ENCODE results near the gene TMEM236.

DNA sequence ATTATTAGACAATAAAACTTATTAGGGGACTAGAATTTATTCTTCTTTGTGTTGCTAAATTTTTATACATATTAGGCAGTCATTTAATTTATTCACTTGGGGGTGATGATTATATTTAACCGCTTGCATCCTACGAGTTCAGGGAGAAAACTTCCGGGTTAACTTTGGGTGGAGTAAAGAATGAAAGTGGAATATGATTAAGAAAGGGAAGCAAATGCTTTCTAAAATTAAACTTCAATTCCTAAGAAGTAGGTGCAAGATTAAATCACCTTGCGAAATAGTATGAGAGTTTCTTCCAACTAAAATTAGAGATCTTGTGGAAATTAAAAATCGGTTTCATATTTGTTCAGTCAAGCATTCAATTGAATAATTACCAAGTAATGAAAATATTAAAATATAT lies 90.6 kb downstream of the TMEM236 start:
- TF ChIP-seq ZNF302 (CRISPR knock-in tag; IDR thresholded peaks at IDR 0.05) (no peak), POLR2A (IDR thresholded peaks at IDR 0.05; ENCODE audit: low read length) (no peak), EHF (CRISPR knock-in tag; IDR thresholded peaks at IDR 0.05) (no peak), NR3C1 (IDR thresholded peaks at IDR 0.05) (no peak), EHMT2 (IDR thresholded peaks at IDR 0.05; ENCODE audit: low read depth) (no peak), NFE2L2 (conservative IDR thresholded peaks at IDR 0.05; ENCODE audit: low read length) (no peak), RCOR1 (IDR thresholded peaks at IDR 0.05; ENCODE audit: low read depth, low read length) (no peak), CHD2 (IDR thresholded peaks at IDR 0.05; ENCODE audit: low read length, partially characterized antibody) (no peak), ESRRA (IDR thresholded peaks at IDR 0.05; ENCODE audit: borderline replicate concordance, low read length) (no peak), RAD21 (conservative IDR thresholded peaks at IDR 0.05 in 1 of 2, IDR thresholded peaks at IDR 0.05 in 1 of 2) (no peak), JUN (IDR thresholded peaks at IDR 0.05) (no peak)
- TF ChIP-seq, protein P1, sequence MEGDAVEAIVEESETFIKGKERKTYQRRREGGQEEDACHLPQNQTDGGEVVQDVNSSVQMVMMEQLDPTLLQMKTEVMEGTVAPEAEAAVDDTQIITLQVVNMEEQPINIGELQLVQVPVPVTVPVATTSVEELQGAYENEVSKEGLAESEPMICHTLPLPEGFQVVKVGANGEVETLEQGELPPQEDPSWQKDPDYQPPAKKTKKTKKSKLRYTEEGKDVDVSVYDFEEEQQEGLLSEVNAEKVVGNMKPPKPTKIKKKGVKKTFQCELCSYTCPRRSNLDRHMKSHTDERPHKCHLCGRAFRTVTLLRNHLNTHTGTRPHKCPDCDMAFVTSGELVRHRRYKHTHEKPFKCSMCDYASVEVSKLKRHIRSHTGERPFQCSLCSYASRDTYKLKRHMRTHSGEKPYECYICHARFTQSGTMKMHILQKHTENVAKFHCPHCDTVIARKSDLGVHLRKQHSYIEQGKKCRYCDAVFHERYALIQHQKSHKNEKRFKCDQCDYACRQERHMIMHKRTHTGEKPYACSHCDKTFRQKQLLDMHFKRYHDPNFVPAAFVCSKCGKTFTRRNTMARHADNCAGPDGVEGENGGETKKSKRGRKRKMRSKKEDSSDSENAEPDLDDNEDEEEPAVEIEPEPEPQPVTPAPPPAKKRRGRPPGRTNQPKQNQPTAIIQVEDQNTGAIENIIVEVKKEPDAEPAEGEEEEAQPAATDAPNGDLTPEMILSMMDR (IDR thresholded peaks at IDR 0.05): no peak
- TF ChIP-seq, protein P2, sequence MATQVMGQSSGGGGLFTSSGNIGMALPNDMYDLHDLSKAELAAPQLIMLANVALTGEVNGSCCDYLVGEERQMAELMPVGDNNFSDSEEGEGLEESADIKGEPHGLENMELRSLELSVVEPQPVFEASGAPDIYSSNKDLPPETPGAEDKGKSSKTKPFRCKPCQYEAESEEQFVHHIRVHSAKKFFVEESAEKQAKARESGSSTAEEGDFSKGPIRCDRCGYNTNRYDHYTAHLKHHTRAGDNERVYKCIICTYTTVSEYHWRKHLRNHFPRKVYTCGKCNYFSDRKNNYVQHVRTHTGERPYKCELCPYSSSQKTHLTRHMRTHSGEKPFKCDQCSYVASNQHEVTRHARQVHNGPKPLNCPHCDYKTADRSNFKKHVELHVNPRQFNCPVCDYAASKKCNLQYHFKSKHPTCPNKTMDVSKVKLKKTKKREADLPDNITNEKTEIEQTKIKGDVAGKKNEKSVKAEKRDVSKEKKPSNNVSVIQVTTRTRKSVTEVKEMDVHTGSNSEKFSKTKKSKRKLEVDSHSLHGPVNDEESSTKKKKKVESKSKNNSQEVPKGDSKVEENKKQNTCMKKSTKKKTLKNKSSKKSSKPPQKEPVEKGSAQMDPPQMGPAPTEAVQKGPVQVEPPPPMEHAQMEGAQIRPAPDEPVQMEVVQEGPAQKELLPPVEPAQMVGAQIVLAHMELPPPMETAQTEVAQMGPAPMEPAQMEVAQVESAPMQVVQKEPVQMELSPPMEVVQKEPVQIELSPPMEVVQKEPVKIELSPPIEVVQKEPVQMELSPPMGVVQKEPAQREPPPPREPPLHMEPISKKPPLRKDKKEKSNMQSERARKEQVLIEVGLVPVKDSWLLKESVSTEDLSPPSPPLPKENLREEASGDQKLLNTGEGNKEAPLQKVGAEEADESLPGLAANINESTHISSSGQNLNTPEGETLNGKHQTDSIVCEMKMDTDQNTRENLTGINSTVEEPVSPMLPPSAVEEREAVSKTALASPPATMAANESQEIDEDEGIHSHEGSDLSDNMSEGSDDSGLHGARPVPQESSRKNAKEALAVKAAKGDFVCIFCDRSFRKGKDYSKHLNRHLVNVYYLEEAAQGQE (IDR thresholded peaks at IDR 0.05): no peak

Data from A549 (cell line).